ENCODE measurements around the gene TMEM255A.

The TMEM255A gene

DNA sequence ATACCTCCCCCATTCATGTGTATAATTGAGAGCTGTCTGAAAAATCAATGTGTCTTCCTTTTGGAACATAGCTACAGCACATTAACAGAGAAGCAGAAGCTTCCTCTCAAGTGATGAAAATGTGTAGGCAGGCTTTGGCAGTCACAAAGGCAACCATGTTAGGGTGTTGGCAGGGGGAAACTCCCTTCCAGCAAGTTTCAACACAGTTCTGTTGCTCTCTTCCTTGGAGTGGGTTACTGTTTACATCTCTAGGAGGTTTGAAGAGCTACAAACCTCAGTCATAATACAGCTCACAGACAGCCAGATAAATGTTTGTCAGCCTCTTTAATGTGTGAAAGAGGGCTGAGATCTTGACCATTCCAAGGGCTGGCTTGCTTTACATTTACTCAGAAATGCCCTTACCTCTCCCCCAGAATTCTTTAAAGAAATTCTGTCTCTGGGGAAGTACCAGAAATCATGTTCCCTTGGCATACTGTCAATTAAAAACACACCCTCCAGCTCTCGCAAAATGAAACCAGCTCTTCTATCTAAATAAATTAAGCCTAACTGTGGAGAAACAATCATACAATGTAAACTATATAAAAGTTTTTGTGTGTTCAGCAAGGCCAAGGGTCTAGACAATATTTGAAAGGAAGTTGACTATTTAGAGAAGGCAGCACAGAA, 41.8 kb downstream of the TMEM255A start:
- no peak for DNase-seq (ENCODE audit: low read depth in 2 of 3, low spot score in 2 of 3)

GRCh38 chrX:120264341-120264740, 46.9 kb downstream of the TMEM255A start:
- no peak for DNase-seq (ENCODE audit: low read depth in 2 of 3, low spot score in 2 of 3)

GRCh38 chrX:120262859-120263708, 48.2 kb downstream of the TMEM255A start:
- DNase-seq (ENCODE audit: low read depth in 2 of 3, low spot score in 2 of 3), result no peak

GRCh38 chrX:120260369-120260768, 50.9 kb downstream of the TMEM255A start:
- no peak for DNase-seq (ENCODE audit: low read depth in 2 of 3, low spot score in 2 of 3)

DNA sequence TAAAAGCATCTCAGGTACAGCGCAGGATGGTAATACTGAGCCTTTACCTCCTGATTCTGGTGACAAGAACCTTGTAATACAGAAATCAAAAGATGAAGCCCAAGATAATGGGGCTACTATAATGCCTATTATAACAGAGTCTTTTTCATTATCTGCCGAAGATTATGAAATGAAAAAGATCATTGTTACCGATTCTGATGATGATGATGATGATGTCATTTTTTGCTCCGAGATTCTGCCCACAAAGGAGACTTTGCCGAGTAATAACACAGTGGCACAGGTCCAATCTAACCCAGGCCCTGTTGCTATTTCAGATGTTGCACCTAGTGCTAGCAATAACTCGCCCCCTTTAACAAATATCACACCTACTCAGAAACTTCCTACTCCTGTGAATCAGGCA, 57.5 kb downstream of the TMEM255A start:
- DNase-seq (ENCODE audit: low read depth in 2 of 3, low spot score in 2 of 3), result no peak

DNA sequence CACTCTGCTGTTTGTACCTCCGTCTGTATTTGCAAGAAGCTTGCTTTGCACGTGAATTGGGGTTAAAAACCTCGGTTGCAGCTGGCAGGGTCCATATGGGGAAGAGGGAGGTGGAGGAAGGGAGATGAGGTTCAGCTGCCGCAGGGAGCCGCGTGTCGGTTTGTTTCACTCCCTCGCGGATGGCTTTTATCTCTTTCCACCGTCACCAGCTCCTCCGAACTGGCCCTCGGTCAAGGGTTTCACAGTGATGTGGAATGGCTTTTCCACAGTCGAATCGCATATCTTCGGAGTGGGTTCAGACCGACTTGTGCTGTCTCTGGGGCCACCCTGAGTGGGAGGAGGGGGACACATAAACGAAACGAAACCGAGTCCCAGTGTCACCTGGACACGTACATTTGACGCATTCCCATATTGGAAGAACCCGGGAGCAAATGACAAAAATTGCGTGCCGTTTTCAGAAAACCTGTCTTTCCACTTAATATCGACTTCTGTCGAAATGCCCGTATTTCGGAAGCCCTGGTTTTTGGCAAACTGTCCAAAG, 59.7 kb downstream of the TMEM255A start:
- DNase-seq (ENCODE audit: low read depth in 2 of 3, low spot score in 2 of 3), result no peak

GRCh38 chrX:120250522-120251271, 60.6 kb downstream of the TMEM255A start, which contains the start of gene ZBTB33:
ZBTB33 (plus strand) TSS chrX:120250812; CDS start chrX:120253416, 2,604 bp downstream.
- DNase-seq (ENCODE audit: low read depth in 2 of 3, low spot score in 2 of 3), result peak; percentile 36 to 73 (median 43)

DNA sequence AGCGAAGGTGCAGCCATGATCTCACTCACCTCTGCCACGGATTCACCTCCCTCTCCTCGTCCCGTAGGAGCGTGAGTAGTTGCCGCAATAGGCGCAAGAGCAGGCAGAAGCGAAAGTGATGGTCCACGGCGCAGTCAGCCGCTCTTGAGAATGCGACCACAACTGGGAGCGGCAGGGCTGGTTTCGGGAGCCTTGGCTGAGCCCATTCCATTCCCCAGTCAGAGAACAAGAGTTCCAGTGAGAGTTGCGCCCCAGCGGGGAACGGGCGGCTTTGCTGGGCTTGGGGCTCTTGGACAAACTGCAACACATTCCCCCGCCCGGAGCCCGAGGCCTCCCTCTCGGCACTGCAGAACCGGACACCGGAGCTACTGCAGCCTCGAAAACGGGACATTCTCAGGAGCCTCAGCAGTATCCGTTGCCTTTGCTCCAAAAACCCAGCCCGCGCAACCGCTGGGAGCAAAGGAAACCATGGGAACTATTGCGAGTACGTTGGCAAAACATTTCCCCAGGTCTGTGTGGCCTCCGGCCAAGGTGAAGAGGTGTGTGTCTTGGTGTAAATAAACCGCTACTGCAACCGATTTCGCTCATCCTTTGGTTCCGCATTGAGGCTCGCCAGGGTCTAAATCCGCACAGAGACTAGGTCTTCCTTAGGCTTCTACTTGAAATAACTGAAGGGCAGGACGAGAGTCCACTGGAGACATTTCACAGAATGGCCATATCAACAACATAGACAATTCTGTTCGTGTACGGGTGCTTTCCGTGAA, 66.3 kb downstream of the TMEM255A start:
- peak; percentile 12 to 38 (median 14) for DNase-seq (ENCODE audit: low read depth in 2 of 3, low spot score in 2 of 3)

- DNase-seq (ENCODE audit: low read depth in 2 of 3, low spot score in 2 of 3), result no peak
Observed at GRCh38 chrX:120244395-120244734, 66.9 kb downstream of the TMEM255A start.

DNA sequence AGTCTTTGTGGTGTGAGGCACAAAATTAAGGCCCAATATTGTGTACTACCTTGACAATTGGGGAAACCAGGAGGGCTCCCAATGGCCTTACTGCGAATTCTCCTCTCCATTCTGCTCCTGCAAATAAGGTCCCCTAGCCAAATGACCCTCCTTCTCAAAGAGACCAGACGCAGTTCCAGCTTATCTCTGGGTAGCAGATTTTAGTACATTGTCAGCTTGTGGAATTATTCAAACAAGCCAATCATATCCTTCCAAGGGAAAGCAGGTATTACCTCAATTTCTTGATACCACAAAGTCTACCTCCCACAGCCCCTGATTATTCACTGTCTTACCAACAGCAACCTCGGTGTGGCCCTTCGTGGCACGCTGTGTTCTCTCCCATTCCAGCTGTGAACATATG, 68.4 kb downstream of the TMEM255A start:
- no peak for DNase-seq (ENCODE audit: low read depth in 2 of 3, low spot score in 2 of 3)

DNA sequence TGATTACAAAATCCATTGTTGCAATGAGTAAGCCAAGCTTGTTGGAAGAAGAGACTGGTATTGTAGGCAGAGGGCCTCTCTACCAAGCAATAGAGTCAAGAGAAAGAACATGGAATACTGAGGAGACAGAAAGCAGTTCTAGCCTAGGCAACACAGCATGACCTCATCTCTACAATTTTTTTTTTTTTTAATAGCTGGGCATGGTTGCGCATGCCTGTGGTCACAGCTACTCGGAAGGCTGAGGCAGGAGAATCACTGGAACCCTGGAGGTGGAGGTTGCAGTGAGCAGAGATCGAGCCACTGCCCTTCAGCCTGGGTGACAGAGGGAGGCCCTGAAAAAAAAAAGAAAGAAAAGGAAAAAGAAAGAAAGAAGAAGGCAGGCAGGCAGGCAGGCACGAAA, 72.3 kb downstream of the TMEM255A start:
- DNase-seq (ENCODE audit: low read depth in 2 of 3, low spot score in 2 of 3), result no peak

- no peak for DNase-seq (ENCODE audit: low read depth in 2 of 3, low spot score in 2 of 3)
Observed at GRCh38 chrX:120236687-120237479, 74.4 kb downstream of the TMEM255A start.

DNA sequence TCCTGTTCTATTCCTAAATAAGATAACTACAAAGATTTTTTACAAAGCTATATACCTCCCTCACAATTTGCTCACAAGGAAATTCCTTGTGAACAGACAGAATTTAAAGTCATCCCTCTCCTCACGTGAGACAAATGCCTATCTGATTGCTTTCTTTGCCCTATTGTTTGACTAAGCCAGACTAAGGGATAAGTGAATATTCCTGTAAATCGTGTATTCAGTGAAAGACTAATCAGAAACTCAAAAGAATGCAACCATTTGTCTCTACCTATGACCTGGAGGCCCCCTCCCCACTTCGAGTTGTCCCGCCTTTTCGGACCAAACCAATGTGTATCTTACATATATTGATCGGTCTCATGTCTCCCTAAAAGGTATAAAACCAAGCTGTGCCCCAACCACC, 76.0 kb downstream of the TMEM255A start:
- DNase-seq (ENCODE audit: low read depth in 2 of 3, low spot score in 2 of 3), result no peak

DNA sequence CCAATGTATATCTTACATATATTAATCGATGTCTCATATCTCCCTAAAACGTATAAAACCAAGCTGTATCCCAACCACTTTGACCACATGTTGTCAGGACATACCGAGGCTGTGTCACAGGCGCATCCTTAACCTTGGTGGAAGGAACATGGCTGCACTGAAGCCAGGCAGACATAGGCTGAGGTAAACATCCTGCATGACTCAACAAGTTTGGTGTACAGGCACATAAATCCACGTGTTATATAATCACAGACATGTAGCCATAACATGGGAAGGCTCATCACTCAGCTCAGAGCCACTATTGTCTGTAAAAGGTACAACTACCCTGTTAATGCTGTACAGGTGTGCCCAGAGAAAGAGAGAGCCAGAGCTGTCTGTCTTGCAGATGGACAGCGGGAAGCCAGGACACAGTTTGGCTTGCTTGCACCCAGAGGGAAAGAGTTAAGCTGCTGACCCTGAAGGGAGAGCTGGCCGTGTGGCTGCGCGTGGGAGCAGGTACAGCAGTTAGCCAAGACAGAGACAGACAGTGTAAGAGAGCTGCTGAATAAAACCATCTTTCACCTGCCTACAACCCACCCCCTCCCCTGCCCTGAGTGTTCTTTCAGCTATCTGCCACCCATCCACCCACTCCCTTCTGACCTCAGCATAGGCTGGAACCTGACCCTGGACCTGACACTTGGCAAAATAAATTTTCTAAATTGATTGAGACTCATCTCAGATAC, 82.9 kb downstream of the TMEM255A start:
- no peak for DNase-seq (ENCODE audit: low read depth in 2 of 3, low spot score in 2 of 3)

GRCh38 chrX:120224388-120224787, 86.9 kb downstream of the TMEM255A start:
- DNase-seq (ENCODE audit: low read depth in 2 of 3, low spot score in 2 of 3), result no peak

DNA sequence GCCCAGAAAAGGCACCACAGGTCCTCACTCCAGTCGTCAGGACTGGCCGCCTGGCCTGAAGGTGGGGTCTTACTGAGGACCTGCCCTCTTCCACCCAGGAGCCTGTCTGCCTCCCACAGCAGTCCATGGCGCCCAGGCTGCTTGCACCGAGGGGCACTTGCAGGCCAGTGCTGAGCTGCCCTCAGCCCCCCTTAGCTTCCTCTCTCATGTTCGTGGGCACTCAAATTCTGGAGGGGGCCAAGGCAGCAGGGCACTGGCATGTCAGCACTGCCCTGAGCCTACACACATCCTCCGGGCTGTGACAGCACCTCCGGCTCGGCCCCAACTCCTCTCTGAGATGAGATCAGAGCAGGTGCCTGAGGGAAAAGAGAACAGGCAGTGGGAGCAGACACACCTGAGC, 87.9 kb downstream of the TMEM255A start:
- no peak for DNase-seq (ENCODE audit: low read depth in 2 of 3, low spot score in 2 of 3)

GRCh38 chrX:120213438-120214265, 97.6 kb downstream of the TMEM255A start:
- DNase-seq (ENCODE audit: low read depth in 2 of 3, low spot score in 2 of 3), result peak in 2 of 3 experiments; percentile 8 to 29

Measured in activated CD8-positive, alpha-beta memory T cell treated with anti-CD3 and anti-CD28 coated beads for 48 hours (primary cell).